IMR-90 (cell line): ENCODE data around the gene TEDC1. TPM values are rescaled to one million over a fixed set of nuclear protein-coding genes. Genes with fewer than 3 reads are reported as not detected.

Source experiments
- ATAC-seq: fragments of 200-7000 bp; cut with Tn5 transposase; 2 replicates; pipeline ENCODE4 v1.9.1; 2020; ENCODE audit warnings: low read depth, mild to moderate bottlenecking, moderate library complexity
- BruUV-seq: library from RNA; stranded (reverse); fragments of 400-500 nt; replicated peaks from 2 replicates; lab custom pipeline; 2021; lab: Mats Ljungman, UMichigan
- CTCF ChIA-PET: fragments of 300-600 bp; formaldehyde crosslinking; extraction: SDS; loops from one replicate; lab custom pipeline; 2021; ENCODE audit warnings: antibody characterized with exemption; lab: Yijun Ruan, JAX
- POLR2A ChIA-PET: fragments of 300-600 bp; sonication (Branson Sonifier 250); formaldehyde crosslinking; loops from one replicate; lab custom pipeline; 2022; ENCODE audit warnings: antibody characterized with exemption; ENCODE audit not compliant: unreplicated experiment; lab: Charles Lee
- DNase-seq: peaks from one replicate; pipeline ENCODE4 v3.0.0; 2013
- H2AFZ ChIP-seq: replicated peaks from 2 replicates; pipeline ENCODE3; 2013; ENCODE audit warnings: low read length, mild to moderate bottlenecking; ENCODE audit not compliant: poor library complexity
- H2AK5ac ChIP-seq: 2 replicates; pipeline ENCODE4 v1.6.1; 2013; ENCODE audit warnings: low read depth, low read length, inconsistent platforms
- H2AK9ac ChIP-seq: replicated peaks from 2 replicates; pipeline ENCODE3; 2013; ENCODE audit warnings: mild to moderate bottlenecking, low read depth, low read length, moderate library complexity; ENCODE audit not compliant: poor library complexity
- H2BK120ac ChIP-seq: 2 replicates; pipeline ENCODE4 v1.6.1; 2013; ENCODE audit warnings: low read depth, low read length, inconsistent platforms
- H2BK15ac ChIP-seq: 3 replicates; pipeline ENCODE4 v1.6.1; 2013; ENCODE audit warnings: low read depth, low read length, inconsistent platforms
- H2BK20ac ChIP-seq: 2 replicates; pipeline ENCODE4 v1.6.1; 2013; ENCODE audit warnings: low read depth, mild to moderate bottlenecking, inconsistent platforms, low read length, moderate library complexity
- H2BK5ac ChIP-seq: 2 replicates; pipeline ENCODE4 v1.6.1; 2013; ENCODE audit warnings: mild to moderate bottlenecking, low read depth, low read length, inconsistent platforms; ENCODE audit not compliant: poor library complexity, severe bottlenecking
- H3K14ac ChIP-seq: replicated peaks from 2 replicates; pipeline ENCODE4 v1.6.1; 2013; ENCODE audit warnings: low read depth, low read length, inconsistent platforms
- H3K18ac ChIP-seq: 2 replicates; pipeline ENCODE4 v1.6.1; 2013; ENCODE audit warnings: low read depth, low read length, control low read depth
- H3K23ac ChIP-seq: 2 replicates; pipeline ENCODE4 v1.6.1; 2013; ENCODE audit warnings: low read depth, low read length, inconsistent platforms
- H3K27ac ChIP-seq: 2 replicates; pipeline ENCODE4 v1.5.1; 2013; ENCODE audit warnings: mild to moderate bottlenecking, control low read depth, low read length; ENCODE audit not compliant: insufficient read depth
- H3K27me3 ChIP-seq: 2 replicates; pipeline ENCODE4 v1.6.1; 2013; ENCODE audit warnings: low read length; ENCODE audit not compliant: control insufficient read depth, insufficient read depth
- H3K36me3 ChIP-seq: 2 replicates; pipeline ENCODE4 v1.6.1; 2013; ENCODE audit warnings: low read length, mixed read lengths; ENCODE audit not compliant: control insufficient read depth, insufficient read depth
- H3K4ac ChIP-seq: 2 replicates; pipeline ENCODE4 v1.6.1; 2013; ENCODE audit warnings: low read depth, low read length, inconsistent platforms
- H3K4me1 ChIP-seq: 2 replicates; pipeline ENCODE4 v1.6.1; 2013; ENCODE audit warnings: low read length, mixed read lengths; ENCODE audit not compliant: control insufficient read depth, insufficient read depth
- H3K4me2 ChIP-seq: 2 replicates; pipeline ENCODE4 v1.6.1; 2013; ENCODE audit warnings: low read depth, mild to moderate bottlenecking, control low read depth, low read length, moderate library complexity
- H3K4me3 ChIP-seq: 2 replicates; pipeline ENCODE4 v1.5.1; 2013; ENCODE audit warnings: low read depth, mild to moderate bottlenecking, control low read depth, low read length, moderate library complexity; ENCODE audit not compliant: insufficient read depth
- H3K56ac ChIP-seq: 2 replicates; pipeline ENCODE4 v1.6.1; 2013; ENCODE audit warnings: low read length, inconsistent platforms; ENCODE audit not compliant: insufficient read depth; ENCODE audit errors: extremely low read depth
- H3K79me1 ChIP-seq, 2 experiments: 2 replicates each; pipeline ENCODE4 v1.6.1; 2013; ENCODE audit warnings: low read length in 2 of 2, inconsistent platforms in 1 of 2, low read depth in 1 of 2
- H3K9ac ChIP-seq: 2 replicates; pipeline ENCODE4 v1.6.1; 2013; ENCODE audit warnings: low read depth, low read length, control low read depth
- H3K9me1 ChIP-seq: 2 replicates; pipeline ENCODE4 v1.6.1; 2013; ENCODE audit warnings: low read length, inconsistent platforms; ENCODE audit not compliant: insufficient read depth
- H3K9me3 ChIP-seq: 2 replicates; pipeline ENCODE4 v1.6.1; 2013; ENCODE audit warnings: low read length; ENCODE audit not compliant: control insufficient read depth, insufficient read depth
- H4K20me1 ChIP-seq: 2 replicates; pipeline ENCODE4 v1.6.1; 2013; ENCODE audit warnings: low read length, inconsistent platforms; ENCODE audit not compliant: insufficient read depth
- H4K5ac ChIP-seq: 2 replicates; pipeline ENCODE4 v1.6.1; 2013; ENCODE audit warnings: mild to moderate bottlenecking, low read depth, low read length, control low read depth
- H4K8ac ChIP-seq, 2 experiments: 2 replicates each; pipeline ENCODE4 v1.6.1; 2013; ENCODE audit warnings: low read depth in 2 of 2, low read length in 2 of 2, control low read depth in 1 of 2, inconsistent platforms in 1 of 2
- H4K91ac ChIP-seq: 2 replicates; pipeline ENCODE4 v1.6.1; 2013; ENCODE audit warnings: low read depth, low read length, inconsistent platforms; ENCODE audit not compliant: insufficient read depth
- BHLHE40 ChIP-seq: fragments of 150-350 bp; IDR thresholded peaks from 2 replicates; pipeline ENCODE4 v1.6.1; 2016; ENCODE audit warnings: mild to moderate bottlenecking, low read depth, low read length
- CEBPB ChIP-seq: IDR thresholded peaks from 2 replicates; pipeline ENCODE4 v1.6.1; 2012; ENCODE audit warnings: low read depth, low read length, improper control_type of control experiment
- MAZ ChIP-seq: IDR thresholded peaks from 2 replicates; pipeline ENCODE4 v1.6.1; 2012; ENCODE audit warnings: low read depth, mild to moderate bottlenecking, low read length, improper control_type of control experiment, moderate library complexity, borderline replicate concordance
- MXI1 ChIP-seq: IDR thresholded peaks from 2 replicates; pipeline ENCODE4 v1.6.1; 2012; ENCODE audit warnings: low read depth, mild to moderate bottlenecking, low read length, moderate library complexity, borderline replicate concordance
- NFE2L2 ChIP-seq: fragments of 150-350 bp; IDR thresholded peaks from 2 replicates; pipeline ENCODE4 v1.6.1; 2016; ENCODE audit warnings: low read depth, mild to moderate bottlenecking, low read length
- RCOR1 ChIP-seq: IDR thresholded peaks from 2 replicates; pipeline ENCODE4 v1.6.1; 2012; ENCODE audit warnings: mild to moderate bottlenecking, low read length, improper control_type of control experiment; ENCODE audit not compliant: insufficient replicate concordance
- WGBS, 2 experiments: methylation state at CpG; one replicate each; pipeline versions ENCODE4 v1.1.5 to v1.1.7; 2013; ENCODE audit warnings: missing lambda C conversion rate in 2 of 2; ENCODE audit not compliant: insufficient read length in 1 of 2; ENCODE audit errors: extremely low coverage in 2 of 2; 5-methylcytosine and 5-hydroxymethylcytosine counted together
- dilution Hi-C: fragments of 300-500 bp; cut with HindIII; formaldehyde crosslinking; loops from one replicate; pipeline ENCODE4 v1.14.3; 2018; ENCODE audit warnings: low sequenced_read_pairs; ENCODE audit not compliant: unreplicated experiment
- in situ Hi-C: fragments of 300-500 bp; cut with MboI; formaldehyde crosslinking; loops from 3 replicates; pipeline ENCODE4 v1.14.3; 2019; ENCODE audit warnings: low sequenced_read_pairs, inconsistent platforms, mixed read lengths
- intact Hi-C: fragments of 100-400 bp; cut with micrococcal nuclease; formaldehyde crosslinking; loops from 2 replicates; pipeline ENCODE4 v1.10.0; 2022
- polyA plus RNA-seq, 3 experiments: library from polyadenylated mRNA; depleted of rRNA; stranded (reverse); fragments of >200 nt; gene quantifications; 2 replicates each; pipeline ENCODE4 v1.2.3, GENCODE V29; 2012; ENCODE audit warnings: low replicate concordance in 1 of 3
- total RNA-seq: library from RNA; depleted of rRNA; stranded (reverse); fragments of >200 nt; gene quantifications from 2 replicates; pipeline ENCODE4 v1.2.3, GENCODE V29; 2012
- TF ChIP-seq, protein P1 (sequence below): conservative IDR thresholded peaks from 2 replicates; pipeline ENCODE4 v1.5.1; 2012; ENCODE audit warnings: mild to moderate bottlenecking, low read depth, low read length, improper control_type of control experiment
- TF ChIP-seq, protein P2 (sequence below): fragments of 150-350 bp; IDR thresholded peaks from 2 replicates; pipeline ENCODE4 v1.6.1; 2016; ENCODE audit warnings: low read depth, mild to moderate bottlenecking, low read length, moderate library complexity, borderline replicate concordance

The TEDC1 gene
- total and polyA plus RNA-seq, 2 of the 4 experiments (the other 2 are of a cell fraction), result 5.7 to 6.4 TPM

DNA sequence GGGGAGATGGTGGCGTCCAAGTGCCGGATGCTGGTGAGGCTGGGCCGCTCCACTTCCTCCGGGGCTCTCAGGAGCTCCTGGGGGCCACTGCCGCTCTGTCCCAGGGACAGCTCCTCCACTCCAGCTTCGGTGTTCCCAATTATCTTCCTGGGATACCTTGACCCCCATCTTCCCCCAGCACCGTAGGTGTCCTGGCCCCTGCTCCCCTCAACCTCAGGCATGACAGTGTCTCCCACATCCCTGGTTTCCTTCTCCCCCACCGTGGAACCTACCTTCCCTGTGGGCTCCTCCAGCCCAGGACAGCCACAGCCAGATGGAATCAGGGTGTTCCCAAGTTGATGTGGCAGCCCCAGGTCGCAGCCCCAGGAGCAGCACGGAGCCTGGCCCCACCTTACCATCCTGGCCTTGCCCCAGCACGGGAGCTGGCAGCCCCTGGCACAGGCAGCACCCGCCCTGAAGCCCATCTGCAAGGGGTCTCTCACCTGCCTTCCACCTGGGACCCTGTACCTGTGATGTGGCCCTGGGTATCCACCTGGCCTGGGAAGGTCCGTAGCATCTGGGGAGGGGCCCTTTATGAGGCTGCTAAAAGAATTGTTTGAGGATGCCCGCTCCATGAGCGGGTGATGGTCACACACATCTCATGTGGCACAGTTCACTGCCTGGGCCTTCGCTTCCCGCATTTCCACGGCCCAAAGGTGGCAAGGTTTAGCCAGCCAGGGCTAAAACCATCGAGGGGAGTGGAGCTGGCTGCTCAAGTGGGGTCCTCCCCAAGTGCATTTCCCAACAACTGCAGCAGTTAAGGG, 39.4 kb downstream of the TEDC1 start:
- H2BK15ac ChIP-seq, result no peak overlapping the region
- BruUV-seq, result no TSS peak

More for the DNA sequence above, 39.4 kb downstream of the TEDC1 start:
- H3K9me3 ChIP-seq, result no peaks in the 10 kb centered on the region
- H4K8ac ChIP-seq, result no peak overlapping the region
- POLR2A ChIA-PET, result no interaction called here
- no peak overlapping the region for H3K27ac ChIP-seq
- H4K20me1 ChIP-seq, result 0 out of 2 replicates have a peak, but pooled peaks cover 3% of the 10 kb centered on the region
- no peak overlapping the region for H4K91ac ChIP-seq
- no peaks in the 10 kb centered on the region for H3K36me3 ChIP-seq
- no peak overlapping the region for H3K23ac ChIP-seq
- H2BK20ac ChIP-seq, result no peak overlapping the region
- H3K9ac ChIP-seq, result no peak overlapping the region
- H2AK9ac ChIP-seq, result no peak overlapping the region
- no peak overlapping the region for H2AK5ac ChIP-seq
- peaks cover 8% of the 10 kb centered on the region for H3K27me3 ChIP-seq
- ATAC-seq, result no peak
- no peak overlapping the region for H3K4me3 ChIP-seq
- H3K9me1 ChIP-seq, result no peaks in the 10 kb centered on the region
- no peak overlapping the region for H3K4me2 ChIP-seq
- no peak overlapping the region for H2BK120ac ChIP-seq
- TF ChIP-seq, protein P1, sequence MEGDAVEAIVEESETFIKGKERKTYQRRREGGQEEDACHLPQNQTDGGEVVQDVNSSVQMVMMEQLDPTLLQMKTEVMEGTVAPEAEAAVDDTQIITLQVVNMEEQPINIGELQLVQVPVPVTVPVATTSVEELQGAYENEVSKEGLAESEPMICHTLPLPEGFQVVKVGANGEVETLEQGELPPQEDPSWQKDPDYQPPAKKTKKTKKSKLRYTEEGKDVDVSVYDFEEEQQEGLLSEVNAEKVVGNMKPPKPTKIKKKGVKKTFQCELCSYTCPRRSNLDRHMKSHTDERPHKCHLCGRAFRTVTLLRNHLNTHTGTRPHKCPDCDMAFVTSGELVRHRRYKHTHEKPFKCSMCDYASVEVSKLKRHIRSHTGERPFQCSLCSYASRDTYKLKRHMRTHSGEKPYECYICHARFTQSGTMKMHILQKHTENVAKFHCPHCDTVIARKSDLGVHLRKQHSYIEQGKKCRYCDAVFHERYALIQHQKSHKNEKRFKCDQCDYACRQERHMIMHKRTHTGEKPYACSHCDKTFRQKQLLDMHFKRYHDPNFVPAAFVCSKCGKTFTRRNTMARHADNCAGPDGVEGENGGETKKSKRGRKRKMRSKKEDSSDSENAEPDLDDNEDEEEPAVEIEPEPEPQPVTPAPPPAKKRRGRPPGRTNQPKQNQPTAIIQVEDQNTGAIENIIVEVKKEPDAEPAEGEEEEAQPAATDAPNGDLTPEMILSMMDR, result no peak
- TF ChIP-seq BHLHE40 (no peak), CEBPB (no peak), MAZ (no peak), NFE2L2 (no peak), MXI1 (no peak), RCOR1 (no peak)
- TF ChIP-seq, protein P2, sequence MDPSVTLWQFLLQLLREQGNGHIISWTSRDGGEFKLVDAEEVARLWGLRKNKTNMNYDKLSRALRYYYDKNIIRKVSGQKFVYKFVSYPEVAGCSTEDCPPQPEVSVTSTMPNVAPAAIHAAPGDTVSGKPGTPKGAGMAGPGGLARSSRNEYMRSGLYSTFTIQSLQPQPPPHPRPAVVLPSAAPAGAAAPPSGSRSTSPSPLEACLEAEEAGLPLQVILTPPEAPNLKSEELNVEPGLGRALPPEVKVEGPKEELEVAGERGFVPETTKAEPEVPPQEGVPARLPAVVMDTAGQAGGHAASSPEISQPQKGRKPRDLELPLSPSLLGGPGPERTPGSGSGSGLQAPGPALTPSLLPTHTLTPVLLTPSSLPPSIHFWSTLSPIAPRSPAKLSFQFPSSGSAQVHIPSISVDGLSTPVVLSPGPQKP, result no peak
- H3K18ac ChIP-seq, result no peak overlapping the region
- no peaks in the 10 kb centered on the region for H3K79me1 ChIP-seq
- peaks cover 9% of the 10 kb centered on the region; the same call in 1 of the 2 replicates for H3K4me1 ChIP-seq
- dilution Hi-C loops (no loop called here), intact Hi-C loops (no loop called here), in situ Hi-C loops (no loop called here)
- H2BK5ac ChIP-seq, result no peak overlapping the region
- no peak overlapping the region for H4K5ac ChIP-seq
- no peak overlapping the region for H3K14ac ChIP-seq
- H3K56ac ChIP-seq, result no peak overlapping the region
- no peak overlapping the region for H2AFZ ChIP-seq
- 92% methylated on average over 7 of the region's 19 CpGs; no CpG with 5 or more reads in 1 of the 2 experiments for WGBS, 2 experiments
- CTCF ChIA-PET, result no interaction called here
- DNase-seq, result no peak
- no peak overlapping the region for H3K4ac ChIP-seq
